Femur (tissue), 1 donor: ENCODE results near the gene SHROOM3.
A peak's percentile ranks its signal among the peaks of the same experiment; 100 is the strongest.

Experiments used
- DNase-seq: peaks from one replicate; pipeline ENCODE4 v3.0.0-alpha.2; 2017

SHROOM3 gene

DNA sequence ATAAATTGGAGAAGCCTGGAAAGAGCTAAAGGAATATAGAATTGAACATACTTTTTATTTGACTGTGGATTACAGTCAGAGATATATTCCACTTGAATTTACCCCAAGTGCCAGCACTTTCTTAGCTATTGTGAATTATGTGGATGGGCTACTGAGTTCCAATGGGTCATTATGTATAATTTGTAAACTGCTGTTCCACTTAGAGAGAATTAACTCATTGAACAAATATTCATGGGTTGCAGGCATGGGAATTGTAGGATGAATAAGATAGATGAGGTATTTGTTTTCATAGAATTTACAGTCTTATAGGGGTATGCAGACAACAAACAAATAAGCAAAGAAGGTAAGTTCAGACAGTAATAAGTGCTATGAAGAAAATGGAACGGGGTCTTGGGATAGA, 195.7 kb downstream of the SHROOM3 start:
- no peak for DNase-seq

DNA sequence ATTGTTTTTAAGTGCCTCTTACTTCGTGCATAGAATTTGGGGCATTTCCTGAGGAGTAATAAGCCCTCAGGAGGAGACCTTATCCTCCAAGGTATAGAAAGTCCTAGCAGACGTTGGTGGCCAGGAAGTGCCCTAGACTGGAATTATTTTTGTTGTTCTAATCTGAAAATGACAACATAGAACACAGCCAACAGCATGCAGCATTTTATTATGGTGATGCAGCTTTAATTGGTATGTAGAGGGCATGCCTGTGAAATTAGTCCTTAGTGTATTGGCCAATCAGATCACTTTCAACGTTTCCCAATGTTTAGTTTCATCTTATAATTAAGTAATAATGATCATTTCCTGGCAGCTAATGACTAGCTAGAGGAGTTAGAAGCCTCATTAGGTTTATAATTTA, 199.2 kb downstream of the SHROOM3 start:
- no peak for DNase-seq

DNA sequence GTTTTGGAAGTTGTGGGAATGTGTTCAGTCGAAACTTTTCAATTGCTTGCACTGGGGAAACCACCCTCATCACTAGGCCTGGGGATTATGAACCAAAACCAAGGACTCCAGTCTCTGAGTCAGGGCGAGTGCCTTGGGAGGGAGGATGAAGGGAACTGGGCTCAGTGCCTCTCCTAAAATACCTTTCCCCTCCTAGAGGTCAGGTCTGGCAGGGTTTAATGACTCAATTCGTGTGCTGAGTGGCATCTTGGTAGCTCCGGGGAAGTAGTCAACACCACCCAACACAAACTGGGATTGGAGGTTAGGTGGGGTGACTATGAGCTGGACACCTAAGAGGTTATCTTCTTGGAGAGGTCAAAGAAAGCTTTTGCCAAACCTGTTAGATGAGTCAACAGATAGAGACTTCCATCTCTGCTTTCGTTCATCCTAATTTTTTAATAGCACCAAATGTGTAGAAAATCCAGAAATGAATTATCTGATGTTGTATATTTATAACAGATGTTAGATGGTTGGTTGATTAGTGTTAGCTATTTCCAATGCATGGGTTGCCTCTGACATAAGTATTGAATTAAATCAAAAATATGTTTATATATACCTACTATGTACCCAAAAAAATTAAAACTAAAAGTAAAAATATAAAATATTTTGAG, 202.8 kb downstream of the SHROOM3 start:
- DNase-seq: no peak

DNA sequence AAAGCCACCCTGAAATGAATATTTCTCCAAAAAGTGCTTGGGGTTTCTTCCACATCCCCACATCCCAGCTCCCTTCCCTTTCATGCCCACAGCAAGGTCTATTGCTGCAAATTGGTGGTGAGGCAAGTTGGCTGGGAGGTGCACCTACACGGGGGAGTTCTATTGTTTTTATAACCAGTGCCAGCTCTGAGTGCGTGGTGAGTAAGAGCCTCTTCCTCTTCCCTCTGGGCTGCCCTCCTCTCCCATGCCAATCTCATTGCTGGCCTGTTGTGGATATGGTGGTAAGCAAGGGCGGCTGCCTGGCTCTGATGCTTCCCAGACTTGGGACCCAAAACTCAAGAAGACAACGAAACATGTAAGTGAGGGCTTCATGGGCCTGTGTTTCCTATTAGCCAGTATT, 204.3 kb downstream of the SHROOM3 start:
- DNase-seq: no peak

DNA sequence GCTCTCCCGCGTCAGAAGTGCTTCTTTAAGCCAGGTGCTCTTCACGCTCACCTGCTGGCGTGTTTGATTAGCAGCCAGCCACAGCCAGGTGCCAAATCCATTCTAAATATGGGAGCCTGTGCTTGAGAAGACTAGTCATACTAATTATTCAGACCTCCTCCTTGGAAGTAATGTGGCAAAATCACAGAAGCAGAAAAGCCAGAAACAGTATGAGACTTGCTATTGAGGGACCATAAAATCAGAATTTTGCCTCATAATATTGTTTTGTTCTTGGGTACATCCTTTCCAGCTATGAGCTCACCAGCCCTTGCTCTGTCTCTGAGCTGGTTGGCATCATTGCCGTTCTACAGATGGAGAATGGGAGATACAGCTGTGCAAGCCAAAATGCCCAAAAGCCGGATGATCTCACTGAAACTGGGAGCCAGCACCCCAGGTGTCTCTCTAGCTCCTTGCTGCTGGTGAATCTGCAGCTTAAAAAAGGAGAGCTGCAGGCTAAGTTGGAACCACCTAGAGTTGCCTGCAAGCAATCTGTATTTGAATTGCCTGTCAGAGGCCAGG, 205.4 kb downstream of the SHROOM3 start:
- DNase-seq: peak; percentile 33

DNA sequence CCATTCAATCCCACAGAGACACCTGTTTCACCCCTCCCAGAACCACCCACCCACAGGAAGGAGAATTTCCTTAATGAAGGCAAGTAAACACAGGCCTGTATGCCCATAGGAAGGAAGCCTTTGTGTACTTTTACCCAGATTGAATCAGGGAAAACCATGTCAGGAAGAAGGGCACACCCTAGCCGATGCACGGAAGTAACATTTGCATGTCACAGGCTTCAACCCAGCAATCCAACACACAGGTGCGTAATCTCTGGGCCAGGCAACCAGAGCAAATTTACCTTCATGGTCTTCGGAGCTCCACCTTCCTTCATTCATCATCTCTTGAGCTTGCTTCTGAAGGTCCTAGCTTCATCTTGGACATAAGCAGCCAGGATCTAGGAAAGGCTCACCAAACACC, 206.3 kb downstream of the SHROOM3 start:
- no peak for DNase-seq

DNA sequence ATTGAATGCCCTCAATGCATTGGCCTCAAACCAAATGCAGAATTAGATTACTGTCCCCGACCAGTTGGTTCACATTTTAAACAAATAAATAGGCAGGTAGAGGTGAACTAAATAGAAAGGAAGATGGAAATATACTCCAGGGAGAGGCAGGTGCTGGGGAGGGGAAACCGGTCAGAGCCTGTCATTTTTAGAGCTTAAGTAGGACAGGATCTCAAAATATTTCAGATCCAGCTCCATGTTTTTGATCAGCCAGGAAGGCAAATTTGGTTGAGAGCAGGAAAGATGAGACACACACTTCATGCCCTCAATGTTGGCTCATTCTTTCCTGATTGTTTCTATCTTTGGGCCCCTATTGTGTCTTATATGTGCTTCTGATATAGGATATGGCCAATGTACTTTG, 206.7 kb downstream of the SHROOM3 start:
- no peak for DNase-seq

DNA sequence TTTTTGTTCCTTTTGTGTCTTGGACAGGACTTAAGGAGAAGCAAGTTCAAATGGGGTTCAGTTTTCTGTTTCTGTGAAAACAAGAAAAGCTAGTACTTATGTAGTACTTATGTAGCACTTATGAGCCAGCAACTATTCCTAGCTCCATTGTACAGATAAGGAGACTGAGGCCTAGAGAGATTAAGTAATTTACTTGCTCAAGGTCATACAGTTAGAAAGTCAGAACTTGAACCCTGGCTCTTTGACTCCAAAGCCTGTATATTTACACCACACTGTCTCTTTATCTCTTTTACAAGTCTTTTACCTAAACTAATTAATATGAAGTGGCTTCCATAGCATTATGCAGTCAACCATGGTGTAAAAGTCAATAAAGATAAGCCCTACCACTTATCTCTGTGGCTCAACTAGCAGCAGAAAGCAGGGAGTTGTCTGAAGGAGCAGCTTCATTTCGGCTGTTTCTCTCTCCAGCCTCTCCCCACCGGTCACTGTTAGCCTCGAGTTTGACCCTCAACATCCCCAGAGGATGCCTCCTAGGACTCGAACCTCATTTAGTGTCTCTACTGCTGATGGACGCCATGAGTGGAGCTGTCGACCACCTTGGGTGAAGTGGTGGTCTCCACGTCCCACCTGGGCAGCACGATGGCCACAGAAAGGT, 209.9 kb downstream of the SHROOM3 start:
- DNase-seq: no peak

DNA sequence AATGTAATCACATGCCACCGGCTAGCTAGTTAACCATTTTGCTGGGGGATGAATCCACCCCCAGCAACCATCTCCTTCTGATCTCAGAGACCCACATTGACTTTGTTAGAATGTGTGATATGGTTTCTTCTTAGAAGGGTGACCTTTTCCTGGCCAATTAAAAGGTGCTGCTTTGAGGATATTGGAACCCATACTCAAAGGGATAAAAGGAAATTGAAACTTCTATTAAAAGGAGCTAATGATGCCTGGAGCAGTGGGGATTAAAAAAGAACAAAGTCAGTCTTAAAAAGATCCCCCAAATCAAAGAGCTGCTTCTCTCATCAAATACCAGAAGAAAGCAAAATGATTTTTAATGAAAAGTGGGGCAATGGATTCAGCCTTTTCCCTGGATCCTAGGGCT, 214.1 kb downstream of the SHROOM3 start:
- DNase-seq: no peak

DNA sequence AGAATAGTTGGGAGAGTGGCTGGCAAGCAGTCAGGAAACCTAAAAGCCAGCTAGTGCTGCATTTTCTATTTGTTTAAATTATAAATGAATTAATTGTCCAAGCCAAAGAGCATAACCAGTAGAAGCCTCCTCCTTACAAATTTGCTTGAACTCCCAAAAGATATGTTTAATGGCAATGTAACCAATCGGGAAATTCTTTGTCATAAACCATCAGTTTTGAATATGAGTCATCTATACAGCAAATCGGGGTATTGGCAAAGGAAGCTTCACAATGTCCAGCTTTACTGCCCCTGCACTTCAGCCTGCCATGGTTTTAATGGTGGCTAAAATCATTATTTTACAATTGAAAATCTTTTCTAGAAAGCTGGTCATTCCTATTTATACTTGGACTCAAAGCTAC, 216.6 kb downstream of the SHROOM3 start:
- no peak for DNase-seq

DNA sequence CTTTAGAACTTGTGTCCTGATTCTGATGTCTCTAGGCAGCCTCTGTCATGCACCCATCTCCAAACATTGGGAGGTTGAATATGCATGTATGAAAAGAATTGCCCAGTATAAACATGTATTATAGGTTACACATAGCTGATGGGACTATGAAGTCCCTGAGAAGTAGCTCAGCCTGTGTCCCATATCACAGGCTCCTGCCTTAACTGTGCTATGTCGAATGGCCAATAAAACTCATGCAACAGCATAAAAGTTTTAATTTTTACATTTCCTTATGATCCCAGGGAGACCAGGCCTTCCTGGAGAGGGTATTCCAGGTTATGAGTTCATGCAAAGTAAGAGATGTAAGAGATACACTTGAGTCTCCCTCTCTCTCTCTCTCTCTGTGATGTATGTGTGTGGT, 217.4 kb downstream of the SHROOM3 start:
- no peak for DNase-seq

DNA sequence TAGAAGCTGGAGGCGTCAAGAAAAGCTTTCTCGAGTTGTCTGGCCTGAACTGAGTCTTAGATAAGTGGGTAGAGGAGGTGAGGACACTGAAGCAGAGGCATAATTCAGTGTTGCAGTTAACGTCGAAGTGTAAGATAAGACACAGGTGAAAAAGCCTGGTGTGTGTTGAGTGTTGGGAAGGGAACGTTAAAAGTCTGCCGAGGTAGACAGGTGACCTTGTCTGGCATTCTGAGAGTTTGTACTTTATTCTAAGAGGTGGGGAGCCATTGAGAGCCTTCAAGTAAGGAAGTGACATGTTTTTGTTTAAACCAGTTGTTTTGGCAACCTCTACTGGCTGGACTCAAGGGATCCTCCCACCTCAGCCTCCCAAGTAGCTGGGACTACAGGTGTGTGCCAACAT, 219.1 kb downstream of the SHROOM3 start:
- no peak for DNase-seq

DNA sequence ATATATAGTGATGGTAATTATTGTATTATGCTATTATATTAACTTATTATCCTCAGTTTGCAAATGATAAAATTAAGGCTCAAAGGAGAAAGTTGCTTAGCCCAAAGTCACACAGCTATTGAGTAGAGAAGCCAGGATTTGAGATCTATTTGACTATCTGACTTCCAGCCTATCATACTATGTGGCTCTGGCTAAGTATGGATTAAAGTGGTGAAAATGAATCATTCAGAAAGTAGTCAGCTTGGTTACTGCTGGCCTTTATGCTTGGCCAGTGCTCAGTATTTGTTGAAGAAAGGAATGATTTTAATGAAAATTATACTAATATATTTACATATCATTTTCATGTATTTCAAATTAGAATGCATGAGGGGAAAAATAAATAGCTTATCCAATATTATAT, 219.8 kb downstream of the SHROOM3 start:
- no peak for DNase-seq

DNA sequence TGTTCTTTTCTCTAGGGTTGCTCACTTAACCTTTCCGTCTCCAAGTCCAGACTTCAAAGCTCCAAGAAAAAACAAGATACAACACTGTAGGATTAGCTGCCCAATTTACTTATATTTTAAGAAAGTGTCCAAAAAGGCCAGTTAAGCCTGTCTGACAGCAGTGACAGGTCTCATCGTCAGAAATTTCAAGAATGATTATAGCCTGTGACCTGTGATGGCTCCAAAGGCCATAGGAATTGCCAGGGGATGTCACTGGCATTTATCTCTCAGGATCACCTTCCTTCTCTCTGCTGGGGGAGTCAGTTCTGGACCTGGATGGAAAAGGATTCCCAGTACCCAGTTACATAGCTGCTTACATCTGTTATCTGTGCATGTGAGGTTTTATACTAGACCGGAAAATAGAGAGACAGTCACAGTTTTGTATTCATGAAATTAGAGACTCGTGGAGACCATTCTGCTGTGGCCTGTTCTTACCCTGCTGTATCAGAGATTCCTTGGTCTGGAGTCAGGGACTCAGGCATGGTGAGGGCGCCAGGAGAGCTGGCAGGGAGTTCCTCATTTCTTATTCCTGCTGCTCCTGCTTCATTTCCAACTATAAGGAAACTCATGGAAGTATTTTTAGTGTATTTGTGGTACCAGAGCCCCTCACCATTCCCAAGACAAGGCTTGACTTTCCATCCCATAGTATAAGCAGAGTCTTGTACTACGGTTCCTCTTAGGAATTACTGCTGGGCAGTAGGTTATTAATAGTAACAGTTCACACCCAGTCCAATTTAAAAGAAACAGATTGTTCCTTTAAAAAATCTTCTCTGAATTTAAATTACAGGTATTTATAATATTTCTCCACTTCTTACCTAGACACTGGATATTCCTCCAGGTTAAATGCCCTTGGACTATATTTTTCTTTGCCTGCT, 220.8 kb downstream of the SHROOM3 start:
- DNase-seq: no peak

DNA sequence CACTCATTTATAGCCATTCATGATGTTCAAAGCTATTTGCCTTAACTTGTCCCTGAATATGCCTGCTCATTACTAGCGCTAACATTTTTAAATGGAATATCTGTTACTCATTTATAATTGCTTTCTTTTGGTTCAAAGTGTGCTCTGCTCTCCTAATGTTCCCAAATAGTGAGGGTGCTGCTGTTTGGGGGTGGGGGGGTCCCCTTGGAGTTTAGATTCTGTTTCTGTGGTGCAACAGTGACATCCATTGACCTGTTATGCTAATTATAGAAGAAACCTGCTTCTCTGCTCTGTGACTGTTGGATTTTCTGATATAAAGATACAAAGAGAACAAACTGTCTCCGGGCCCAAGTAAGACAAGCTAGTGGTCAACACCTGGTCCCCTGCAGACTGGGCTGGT, 222.4 kb downstream of the SHROOM3 start:
- DNase-seq: no peak

DNA sequence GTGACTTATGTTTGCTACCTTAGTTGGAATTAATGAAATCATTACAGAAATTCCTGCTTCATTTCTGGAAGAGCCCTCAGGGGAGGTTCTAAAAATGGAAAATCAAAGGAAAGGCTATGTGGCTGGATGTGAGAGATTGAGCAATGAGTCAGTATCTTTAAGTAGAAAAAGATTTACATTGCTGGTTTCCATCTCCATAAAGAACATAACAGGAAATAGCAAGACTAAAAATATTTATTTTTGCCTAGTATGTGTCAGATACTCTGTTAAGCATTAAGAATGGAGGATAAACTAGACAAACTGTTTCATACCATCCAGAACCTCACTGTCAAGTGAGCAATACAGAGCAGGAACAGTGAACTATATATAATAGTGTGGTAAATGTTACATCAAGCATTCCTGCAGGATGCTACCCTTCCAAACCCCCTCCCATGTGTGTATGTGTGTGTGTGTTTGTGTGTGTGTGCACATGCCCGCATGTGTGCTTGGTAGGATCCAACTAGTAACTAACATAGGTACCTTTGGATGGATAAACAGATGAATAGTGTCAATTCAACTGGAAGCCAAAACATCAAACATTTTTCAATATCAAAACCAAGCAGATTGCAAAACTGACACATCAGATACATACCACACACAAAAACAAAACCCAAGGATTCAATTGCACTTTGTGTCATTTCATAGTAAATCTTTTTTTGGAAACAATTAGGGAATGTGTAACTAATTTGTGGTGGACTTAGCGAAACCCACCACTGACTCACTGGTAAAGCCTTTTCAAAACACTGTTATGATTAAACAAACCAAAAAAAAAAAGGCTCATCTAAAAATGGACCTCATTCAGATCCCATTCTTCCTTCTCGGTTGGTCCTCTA, 223.4 kb downstream of the SHROOM3 start:
- no peak for DNase-seq

DNA sequence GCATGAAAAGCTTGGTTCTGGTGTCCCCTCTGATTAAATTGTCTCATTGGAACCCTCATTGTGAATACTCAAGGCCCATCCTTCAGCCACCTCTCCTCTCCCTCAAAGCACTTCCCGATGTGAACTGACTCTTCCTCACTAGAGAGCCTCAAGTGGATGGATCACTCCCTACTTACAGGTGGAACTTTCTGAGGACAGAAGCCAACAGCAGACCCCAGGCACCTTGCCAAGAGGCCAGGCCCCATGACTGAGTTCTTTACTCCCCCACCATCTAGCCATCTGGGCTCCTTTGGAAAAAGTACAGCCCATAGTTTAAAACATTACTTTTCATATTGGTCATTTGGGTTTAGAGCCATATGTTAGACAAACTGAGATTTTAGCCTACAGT, 224.1 kb downstream of the SHROOM3 start:
- DNase-seq: no peak

DNA sequence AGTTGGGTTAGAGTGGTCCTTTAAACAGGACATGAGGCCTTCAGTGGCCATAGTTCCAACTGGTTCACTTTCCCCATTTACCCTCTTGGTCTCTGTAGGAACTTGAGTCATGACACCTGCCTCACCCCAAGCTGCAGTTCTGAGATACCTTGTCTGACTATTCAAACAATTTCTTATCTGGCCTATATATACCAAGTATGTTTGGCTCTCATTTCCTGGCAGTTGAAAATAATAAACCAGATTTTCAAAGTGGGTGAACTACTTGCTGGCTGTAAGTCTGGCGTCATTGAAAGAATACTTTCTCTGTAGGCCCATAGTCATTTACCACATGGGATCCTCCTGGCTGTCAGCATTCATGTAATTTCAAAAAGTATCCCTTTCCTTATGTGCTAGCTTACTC, 228.8 kb downstream of the SHROOM3 start:
- no peak for DNase-seq

DNA sequence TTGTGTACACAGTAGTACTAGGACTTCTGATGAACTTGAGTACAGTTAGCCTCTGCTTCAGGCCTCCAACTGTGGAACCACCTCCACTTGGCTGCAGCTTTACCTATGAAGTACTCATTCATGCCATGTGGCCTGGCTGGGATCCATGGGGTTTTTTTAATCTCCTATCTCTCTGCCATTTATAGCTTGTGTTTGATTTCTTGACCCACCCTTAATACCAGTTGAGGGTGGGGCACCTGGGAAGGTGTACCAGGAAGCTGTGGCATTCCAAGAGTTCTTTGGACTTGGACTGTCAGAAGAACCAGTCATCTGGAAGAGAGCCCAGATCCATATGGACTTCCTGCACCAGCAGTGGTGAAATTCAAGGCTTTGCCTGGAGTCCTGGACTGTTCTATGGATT, 230.1 kb downstream of the SHROOM3 start:
- DNase-seq: no peak

DNA sequence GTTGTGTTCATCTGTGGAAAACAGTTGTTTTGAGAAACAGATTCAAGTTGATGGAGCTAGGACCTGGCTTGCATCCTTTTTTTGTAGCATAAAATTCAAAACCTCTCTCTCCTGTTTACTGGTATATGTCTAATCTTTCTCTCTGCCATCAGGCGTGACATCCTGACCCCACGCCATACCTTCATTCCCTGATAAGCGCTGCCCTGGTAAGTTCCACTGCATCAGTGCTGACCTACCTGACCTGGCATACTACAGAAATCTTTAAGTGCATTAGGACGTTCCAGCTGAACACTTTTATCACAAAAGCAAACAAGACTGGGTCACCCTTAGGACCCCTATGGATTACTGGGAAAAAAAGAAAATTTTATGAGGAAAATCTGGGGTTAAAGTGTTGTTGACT, 230.7 kb downstream of the SHROOM3 start:
- no peak for DNase-seq

DNA sequence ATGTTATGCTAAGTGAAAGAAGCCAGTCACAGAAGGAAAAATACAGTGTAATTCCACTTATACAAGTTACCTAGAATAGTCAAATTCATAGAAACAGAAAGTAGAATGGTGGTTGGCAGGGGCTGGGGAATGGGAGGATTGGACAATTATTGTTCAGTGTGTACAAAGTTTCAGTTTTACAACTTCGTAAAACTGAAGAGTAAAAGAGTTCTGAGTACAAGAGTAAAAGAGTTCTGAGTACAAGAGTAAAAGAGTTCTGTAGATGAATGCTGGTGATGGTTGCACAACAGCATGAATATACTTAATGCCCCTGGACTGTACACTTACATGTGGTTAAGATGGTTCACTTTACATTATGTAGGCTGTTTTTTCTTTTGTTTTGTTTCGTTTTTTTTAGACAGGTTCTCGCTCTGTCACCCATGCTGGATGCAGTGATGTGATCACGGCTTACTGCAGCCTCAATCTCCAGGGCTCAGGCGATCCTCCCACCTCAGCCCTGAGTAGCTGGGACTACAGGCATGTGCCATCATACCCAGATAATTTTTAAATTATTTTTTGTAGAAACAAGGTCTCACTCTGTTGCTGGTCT, 232.0 kb downstream of the SHROOM3 start:
- no peak for DNase-seq

DNA sequence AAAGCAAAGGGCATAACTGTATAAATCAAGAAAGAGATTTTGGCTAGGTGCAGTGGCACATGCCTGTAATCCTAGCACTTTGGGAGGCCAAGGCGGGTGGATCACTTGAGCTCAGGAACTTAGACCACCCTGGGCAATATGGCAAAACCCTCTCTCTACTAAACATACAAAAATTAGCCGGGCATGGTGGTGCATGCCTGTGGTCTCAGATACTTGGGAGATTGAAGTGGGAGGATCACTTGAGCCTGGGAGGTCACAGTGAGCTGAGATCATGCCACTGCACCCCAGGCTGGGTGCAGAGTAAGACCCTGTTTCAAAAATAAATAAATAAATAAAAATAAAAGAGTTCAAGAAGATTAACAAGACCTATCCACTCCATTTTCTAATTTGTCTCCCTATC, 235.6 kb downstream of the SHROOM3 start:
- no peak for DNase-seq
